Keratinocyte (primary cell): ENCODE results near the gene CENPV.

ENCODE experiments used
- CTCF ChIP-seq, 3 experiments: IDR thresholded peaks in 1 of 3; conservative IDR thresholded peaks in 1 of 3; optimal IDR thresholded peaks in 1 of 3; 2 replicates in 2 of 3; 3 replicates in 1 of 3; pipeline versions ENCODE3 to v1.5.1; 2011; ENCODE audit warnings: low read length in 3 of 3, mild to moderate bottlenecking in 3 of 3, moderate library complexity in 2 of 3, control low read depth in 1 of 3, inconsistent platforms in 1 of 3; ENCODE audit not compliant: insufficient read depth in 2 of 3; ENCODE audit errors: extremely low read depth in 1 of 3
- EZH2 ChIP-seq: IDR thresholded peaks from one replicate; pipeline ENCODE4 v1.6.1; 2012; ENCODE audit warnings: inconsistent platforms, mild to moderate bottlenecking, low read length, moderate library complexity

- TF ChIP-seq CTCF (optimal IDR thresholded peaks at IDR 0.05 in 1 of 3, IDR thresholded peaks at IDR 0.05 in 1 of 3, conservative IDR thresholded peaks at IDR 0.05 in 1 of 3; ENCODE audit: extremely low read depth in 1 of 3, insufficient read depth in 2 of 3, low read length in 3 of 3) (no peak), EZH2 (no peak)
Measured at GRCh38 chr17:16346721-16347271, 6.5 kb downstream of the CENPV start.
